ENCODE results near the gene PTGS2. TPM values are rescaled to one million over a fixed set of nuclear protein-coding genes. Genes with fewer than 3 reads are reported as not detected.

The PTGS2 gene
- total and polyA plus RNA-seq, 2 of the 8 experiments (the other 6 are each of a cell fraction or from before 2014, with no cell fraction given), result 0.29 to 0.35 TPM

DNA sequence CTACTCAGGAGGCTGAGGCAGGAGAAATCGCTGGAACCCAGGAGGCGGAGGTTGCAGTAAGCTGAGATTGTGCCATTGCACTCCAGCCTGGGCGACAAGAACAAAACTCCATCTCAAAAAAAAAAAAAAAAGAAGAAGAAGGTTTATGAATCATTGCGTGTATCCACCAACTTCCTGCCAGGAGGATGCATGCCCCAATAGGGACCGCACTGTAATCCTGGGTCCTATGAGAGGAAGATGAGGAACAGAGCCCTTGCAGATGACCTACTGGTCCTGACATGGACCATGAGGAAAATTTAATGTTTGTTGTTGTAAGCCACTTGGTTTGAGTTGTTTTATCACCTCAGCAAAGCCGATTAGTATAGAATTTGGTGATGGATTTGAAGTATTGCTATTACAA is 56.7 kb downstream of the PTGS2 start:
- 86% methylated on average over 4 of the region's 6 CpGs; no CpG with 5 or more reads in 1 of the 2 experiments for WGBS, 2 experiments (ENCODE audit: extremely low coverage in 1 of 2, insufficient coverage in 1 of 2, insufficient read length in 1 of 2, insufficient replicate concordance in 2 of 2, low coverage in 1 of 2, low lambda C conversion rate in 2 of 2, missing lambda C conversion rate in 1 of 2)
- Histone ChIP-seq H2BK12ac (ENCODE audit: low read depth, low read length) (no peak overlapping the region), H2BK15ac (ENCODE audit: low read length) (no peak overlapping the region), H3K56ac (replicated peaks; ENCODE audit: insufficient read length, low read depth, low read length) (no peak overlapping the region), H4K20me1 (replicated peaks in 1 of 2; ENCODE audit: control insufficient read depth in 1 of 2, insufficient read depth in 2 of 2, low read length in 2 of 2) (no peaks in the 10 kb centered on the region), H3K4me3 (ENCODE audit: extremely low read depth in 1 of 4, insufficient read depth in 2 of 4, low read depth in 3 of 4, low read length in 4 of 4) (no peak overlapping the region), H3K4ac (replicated peaks; ENCODE audit: insufficient read length, low read depth, low read length) (no peak overlapping the region), H3K23me2 (ENCODE audit: low read depth, low read length) (no peaks in the 10 kb centered on the region), H2BK20ac (ENCODE audit: low read length) (no peak overlapping the region), H3K23ac (ENCODE audit: insufficient read length) (no peak overlapping the region), H2BK5ac (ENCODE audit: low read depth, low read length) (no peak overlapping the region), H3K27ac (ENCODE audit: low read depth, low read length) (no peak overlapping the region), H3K4me1 (replicated peaks in 1 of 4; ENCODE audit: control insufficient read depth in 3 of 4, insufficient read depth in 4 of 4, low read length in 3 of 4) (no peaks in the 10 kb centered on the region), H2AFZ (ENCODE audit: low read length) (no peak overlapping the region), H3K9ac (replicated peaks in 1 of 4; ENCODE audit: extremely low read depth in 1 of 4, low read depth in 3 of 4, low read length in 3 of 4) (no peak overlapping the region), H3K4me2 (ENCODE audit: insufficient read depth in 1 of 2, low read depth in 2 of 2, low read length in 2 of 2) (no peak overlapping the region), H3K27me3 (replicated peaks in 1 of 4; ENCODE audit: control insufficient read depth in 3 of 4, extremely low read depth in 1 of 4, insufficient read depth in 3 of 4, low read length in 3 of 4) (no peaks in the 10 kb centered on the region), H2AK5ac (ENCODE audit: low read depth, low read length) (no peak overlapping the region), H3K9me3 (ENCODE audit: insufficient read depth in 2 of 2, low read depth in 1 of 2, low read length in 1 of 2) (no peaks in the 10 kb centered on the region), H3K36me3 (ENCODE audit: control insufficient read depth in 2 of 4, insufficient read depth in 4 of 4, low read length in 3 of 4) (no peaks in the 10 kb centered on the region), H2BK120ac (replicated peaks; ENCODE audit: low read depth, low read length) (no peak overlapping the region), H4K5ac (ENCODE audit: insufficient read length, low read depth, low read length) (no peak overlapping the region), H3K79me1 (ENCODE audit: low read depth, low read length) (no peaks in the 10 kb centered on the region), H4K8ac (ENCODE audit: extremely low read depth, insufficient read depth, low read length) (no peak overlapping the region), H3K18ac (ENCODE audit: extremely low read depth, low read length) (no peak overlapping the region), H3K79me2 (ENCODE audit: control insufficient read depth in 1 of 2, insufficient read depth in 2 of 2, low read length in 2 of 2) (no peaks in the 10 kb centered on the region), H4K91ac (replicated peaks; ENCODE audit: insufficient read length, low read length) (no peak overlapping the region), H3K14ac (ENCODE audit: insufficient read length) (no peak overlapping the region)
- ChIA-PET POLR2A (ENCODE audit: partially characterized antibody) (no interaction called here), CTCF (ENCODE audit: partially characterized antibody) (interaction anchor here (0.6 to 1.2 kb wide), 2 partner anchors 8 to 257 kb away, joined by 3 read pairs; no protein-coding TSS in a partner anchor)
- no peak for FAIRE-seq
- DNase-seq (ENCODE audit: low read depth in 1 of 2, low spot score in 2 of 2), result no peak
